ENCODE results near the gene HTT.

DNA sequence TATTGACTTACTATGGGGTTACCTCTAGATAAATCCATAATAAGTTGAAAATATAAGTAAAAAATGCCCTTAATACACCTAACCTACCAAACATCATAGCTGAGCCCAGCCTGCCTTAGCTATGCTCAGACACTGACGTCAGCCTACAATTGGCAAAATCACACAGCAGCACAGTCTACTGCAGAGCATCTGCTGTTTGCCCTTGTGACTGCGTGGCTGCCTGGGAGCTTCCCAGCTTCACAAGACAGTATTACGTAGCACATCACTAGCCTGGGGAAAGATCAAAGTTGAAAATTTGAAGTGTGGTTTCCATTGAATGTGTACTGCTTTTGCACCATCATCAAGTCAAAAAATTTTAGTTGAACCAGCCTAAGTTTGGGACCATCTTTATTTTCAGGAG, 8.9 kb upstream of the HTT start:
- TF ChIP-seq, protein P1, sequence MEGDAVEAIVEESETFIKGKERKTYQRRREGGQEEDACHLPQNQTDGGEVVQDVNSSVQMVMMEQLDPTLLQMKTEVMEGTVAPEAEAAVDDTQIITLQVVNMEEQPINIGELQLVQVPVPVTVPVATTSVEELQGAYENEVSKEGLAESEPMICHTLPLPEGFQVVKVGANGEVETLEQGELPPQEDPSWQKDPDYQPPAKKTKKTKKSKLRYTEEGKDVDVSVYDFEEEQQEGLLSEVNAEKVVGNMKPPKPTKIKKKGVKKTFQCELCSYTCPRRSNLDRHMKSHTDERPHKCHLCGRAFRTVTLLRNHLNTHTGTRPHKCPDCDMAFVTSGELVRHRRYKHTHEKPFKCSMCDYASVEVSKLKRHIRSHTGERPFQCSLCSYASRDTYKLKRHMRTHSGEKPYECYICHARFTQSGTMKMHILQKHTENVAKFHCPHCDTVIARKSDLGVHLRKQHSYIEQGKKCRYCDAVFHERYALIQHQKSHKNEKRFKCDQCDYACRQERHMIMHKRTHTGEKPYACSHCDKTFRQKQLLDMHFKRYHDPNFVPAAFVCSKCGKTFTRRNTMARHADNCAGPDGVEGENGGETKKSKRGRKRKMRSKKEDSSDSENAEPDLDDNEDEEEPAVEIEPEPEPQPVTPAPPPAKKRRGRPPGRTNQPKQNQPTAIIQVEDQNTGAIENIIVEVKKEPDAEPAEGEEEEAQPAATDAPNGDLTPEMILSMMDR (IDR thresholded peaks at IDR 0.05; ENCODE audit: low read length): no peak
- TF ChIP-seq EZH2phosphoT487 (IDR thresholded peaks at IDR 0.05; ENCODE audit: low read length): no peak
